Activated CD8-positive, alpha-beta memory T cell treated with anti-CD3 and anti-CD28 coated beads for 1 hour (primary cell): ENCODE measurements around the gene PHLDA1.
A peak's percentile ranks its signal among the peaks of the same experiment; 100 is the strongest.

ENCODE experiments used
- DNase-seq, 2 donors: peaks; one replicate each; pipeline ENCODE4 v3.0.0-alpha.2; 2020; ENCODE audit warnings: low read depth in 1 of 2; ENCODE audit errors: extremely low read depth in 1 of 2

PHLDA1 gene

DNA sequence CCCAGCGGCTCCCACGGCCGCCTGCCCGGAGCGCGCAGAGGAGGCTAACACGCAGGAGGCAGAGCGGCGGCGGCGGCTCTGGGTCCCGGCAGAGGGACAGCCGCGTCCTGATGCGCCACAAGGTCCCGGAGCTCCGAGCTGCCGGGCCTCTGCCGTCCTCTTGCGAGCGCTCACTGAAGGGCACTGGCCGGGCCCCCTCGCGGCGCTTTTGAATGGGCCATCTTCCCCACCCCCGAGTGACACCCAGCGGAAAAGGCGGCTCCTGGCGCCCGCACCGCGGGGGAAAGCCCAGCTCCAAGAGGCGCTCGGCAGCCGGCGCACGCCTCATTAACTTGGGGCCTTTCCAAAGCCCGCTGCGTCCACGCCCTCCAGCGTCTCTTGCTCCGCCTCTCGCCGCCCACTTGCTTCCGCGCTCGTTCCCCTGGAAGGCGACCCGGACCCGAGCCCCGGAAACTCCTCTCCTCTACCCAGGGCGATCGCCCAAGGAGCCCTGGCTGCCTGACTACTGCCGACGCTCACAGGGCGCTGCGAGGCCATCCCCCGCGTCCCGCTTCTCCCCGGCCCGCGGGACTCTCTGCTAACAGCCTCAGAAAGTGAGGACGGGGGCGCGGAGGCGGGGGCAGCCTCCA lies at the start of gene PHLDA1:
PHLDA1 (minus strand) TSS at position 363 of the 629 bp plus-strand sequence.
- peak; percentile 82 to 86 for DNase-seq

DNA sequence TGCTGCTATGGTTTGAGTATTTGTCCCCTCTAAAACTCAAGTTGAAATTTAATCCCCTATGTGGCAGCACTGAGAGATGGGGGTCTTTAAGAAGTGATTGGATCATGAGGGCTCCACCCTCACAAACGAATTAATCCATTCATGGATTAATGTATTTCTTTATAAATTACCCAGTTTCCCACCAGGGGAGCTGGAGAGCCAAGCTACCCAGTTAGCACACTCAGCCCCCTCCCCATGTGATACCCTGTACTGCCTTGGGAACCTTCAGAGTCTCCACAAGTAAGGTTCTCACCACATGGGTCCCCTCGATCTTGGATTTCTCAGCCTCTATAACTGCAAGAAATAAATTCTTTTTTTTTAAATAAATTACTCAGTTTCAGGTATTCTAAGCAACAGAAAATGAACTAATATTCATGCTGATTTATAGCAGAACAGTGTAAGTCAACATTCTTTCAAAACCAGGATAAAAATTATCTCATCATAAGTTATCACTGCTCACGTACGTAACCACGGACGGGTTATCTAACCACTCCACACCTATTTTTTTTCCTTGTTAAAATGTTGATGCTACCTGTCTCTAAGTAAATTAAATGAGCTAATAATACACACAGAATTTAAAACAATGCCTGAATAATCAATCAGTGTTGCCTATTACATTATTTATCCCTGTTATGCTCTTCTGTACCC lies 49.3 kb upstream of the PHLDA1 start:
- DNase-seq: no peak

DNA sequence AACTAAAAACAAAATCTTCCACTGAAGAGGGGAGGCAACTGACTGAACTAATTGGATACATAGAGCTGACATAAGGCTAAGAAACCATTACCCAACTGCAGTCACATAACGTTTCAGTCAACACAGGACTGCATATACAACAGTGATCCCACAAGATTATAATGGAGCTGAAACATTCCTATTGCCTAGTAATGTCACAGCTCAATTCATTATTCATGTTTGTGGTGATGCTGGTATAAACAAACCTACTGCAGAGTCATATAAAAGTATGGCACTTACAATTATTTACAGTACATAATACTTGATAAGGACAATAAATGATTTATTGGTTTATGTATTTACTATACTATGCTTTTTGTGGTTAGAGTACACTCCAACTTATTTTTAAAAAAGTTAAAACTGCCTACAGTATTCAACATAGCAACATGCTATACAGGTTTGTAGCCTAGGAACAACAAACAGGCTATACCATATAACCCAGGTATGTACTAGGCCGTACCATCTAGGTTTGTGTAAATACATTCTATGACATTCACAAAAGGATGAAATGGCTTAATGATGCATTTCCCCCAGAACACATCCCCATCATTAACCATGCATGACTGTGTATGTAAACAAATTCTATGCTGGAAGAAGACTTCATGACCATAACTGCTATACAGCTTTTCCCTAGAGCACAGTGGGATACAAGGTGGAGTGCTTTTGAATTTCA lies 48.6 kb upstream of the PHLDA1 start:
- DNase-seq: no peak

DNA sequence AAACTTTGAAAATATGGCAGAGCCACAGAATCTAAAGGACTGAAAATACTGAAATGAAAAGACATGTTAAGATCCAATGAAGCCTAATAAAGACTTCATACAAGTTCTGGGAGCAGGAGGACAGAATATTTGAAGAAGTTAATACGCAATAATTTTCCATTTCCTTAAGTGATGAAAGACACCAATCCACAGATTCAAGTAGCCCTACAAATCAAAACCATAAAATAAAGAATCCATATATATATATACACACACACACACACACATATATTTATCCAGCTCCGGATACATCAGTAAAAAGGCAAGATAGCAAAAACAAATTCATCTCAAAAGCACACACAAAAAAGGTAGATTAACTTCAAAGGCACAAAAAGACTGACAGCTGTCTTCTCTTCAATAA lies 47.2 kb upstream of the PHLDA1 start:
- DNase-seq: no peak

DNA sequence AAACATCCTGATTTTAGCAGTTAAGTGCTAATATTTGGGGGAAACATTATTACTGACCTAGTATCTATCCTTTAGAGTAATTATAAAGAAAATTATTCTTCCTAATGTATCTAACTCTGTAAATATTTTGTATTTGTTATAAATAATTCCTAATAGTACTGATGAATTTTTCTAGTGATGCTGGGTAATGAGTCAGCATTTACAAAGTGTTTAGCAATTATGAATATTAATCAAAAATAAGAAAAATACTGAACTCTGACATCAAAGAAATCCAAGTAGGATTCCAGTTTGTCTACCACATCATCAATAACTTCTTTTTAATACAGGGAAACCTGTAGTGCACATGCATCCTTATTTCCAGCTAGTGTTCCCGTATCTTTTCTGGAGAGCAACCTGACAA lies 43.9 kb upstream of the PHLDA1 start:
- no peak for DNase-seq

DNA sequence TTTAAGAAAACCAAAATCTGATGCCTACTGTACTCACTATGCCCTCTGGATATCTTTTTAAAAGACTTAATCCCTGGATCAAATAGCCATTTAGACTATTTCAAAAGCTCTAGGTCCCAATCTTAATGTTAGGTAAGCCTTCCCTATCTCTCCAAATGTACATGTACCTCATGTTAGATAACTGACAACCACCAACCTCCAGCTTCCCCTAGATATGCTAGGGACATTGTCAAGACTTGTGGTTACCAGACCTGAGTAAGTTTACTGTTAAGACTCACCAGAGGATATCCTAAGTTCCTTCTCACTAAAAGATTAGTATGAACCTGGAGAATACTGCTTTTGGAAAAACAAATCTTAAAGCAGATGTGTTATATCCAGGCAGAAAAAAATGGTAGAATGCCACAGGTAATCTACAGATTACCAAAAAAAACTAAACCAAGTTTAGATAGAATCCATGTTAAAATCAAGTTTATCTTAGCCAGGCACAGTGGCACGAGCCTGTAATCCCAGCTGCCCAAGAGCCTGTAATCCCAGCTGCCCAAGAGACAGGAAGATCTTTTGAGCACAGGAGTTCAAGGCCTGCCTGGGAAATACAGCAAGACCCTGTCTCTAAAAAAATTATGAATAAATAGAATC lies 43.2 kb upstream of the PHLDA1 start:
- DNase-seq: no peak

DNA sequence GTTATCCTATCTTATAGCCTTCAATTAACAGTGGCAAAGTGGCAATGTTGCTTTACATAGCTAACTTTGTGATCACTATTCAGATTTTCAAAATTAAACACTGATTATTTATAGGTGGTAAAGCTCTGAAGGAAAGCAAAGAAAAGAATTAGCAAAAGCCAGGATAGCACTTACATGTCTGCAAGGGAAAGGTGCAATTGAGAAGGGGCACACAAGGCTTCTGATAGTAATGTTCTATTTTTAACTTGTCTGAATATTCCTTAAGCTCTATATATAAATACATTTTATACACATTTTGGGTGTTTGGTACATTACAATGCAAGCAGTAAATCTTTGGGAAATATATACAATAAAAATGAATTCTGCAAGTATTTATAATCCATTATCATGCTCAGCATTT lies 42.0 kb upstream of the PHLDA1 start:
- DNase-seq: no peak

DNA sequence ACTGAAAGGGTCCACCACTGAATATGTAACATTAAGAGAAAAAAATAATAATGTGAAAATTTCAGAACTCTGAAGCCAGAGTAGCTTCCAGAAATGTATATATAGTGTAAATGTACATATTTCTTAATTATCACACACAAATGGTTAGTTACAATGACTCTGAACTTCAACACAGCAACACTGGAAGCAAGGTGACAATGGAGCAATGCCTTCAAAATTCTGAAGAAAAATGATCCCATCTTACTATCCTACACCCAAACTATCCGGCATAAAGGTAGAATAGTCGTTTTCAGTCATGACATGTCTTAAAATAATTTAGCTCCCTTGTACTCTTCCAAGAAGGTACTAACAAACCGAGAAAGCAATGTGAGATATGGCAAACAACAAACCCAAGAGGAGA lies 41.0 kb upstream of the PHLDA1 start:
- no peak for DNase-seq

DNA sequence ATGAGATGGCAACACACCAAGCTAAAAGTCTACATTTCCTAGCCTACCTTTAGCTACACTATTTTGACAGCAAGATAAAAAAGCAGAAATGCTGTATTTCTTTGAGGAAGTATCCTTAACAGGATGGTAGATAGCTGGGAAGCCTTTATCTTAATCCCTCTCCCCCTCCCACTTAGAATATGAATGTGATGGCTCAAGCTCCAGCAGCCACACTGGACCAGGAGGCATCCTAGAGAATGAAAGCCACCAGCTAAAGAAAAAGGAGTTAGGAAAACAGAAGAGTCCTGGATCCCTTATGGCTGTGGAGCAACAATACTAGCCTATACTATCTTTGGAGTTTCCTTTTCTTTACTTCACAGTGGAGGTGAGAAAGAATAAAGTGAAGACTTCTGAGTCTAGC lies 37.8 kb upstream of the PHLDA1 start:
- DNase-seq: no peak

DNA sequence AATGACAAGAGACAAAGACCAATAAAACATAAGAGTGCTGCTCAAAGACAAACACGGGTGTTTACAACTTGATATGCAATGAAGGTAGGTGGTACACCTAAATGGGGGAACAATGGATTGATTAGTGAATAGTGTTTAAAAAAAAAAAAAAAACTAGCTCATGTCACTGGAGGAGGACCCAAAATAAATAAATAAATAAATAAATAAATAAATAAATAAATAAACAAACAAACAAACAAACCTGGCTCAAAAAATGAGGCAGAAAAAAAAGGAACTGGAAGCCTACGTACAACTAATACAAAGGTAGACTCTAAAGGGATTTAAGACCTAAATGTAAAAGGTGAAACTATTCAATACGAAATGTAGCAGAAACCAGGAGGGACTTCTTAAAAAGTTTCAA lies 34.3 kb upstream of the PHLDA1 start:
- DNase-seq: no peak

DNA sequence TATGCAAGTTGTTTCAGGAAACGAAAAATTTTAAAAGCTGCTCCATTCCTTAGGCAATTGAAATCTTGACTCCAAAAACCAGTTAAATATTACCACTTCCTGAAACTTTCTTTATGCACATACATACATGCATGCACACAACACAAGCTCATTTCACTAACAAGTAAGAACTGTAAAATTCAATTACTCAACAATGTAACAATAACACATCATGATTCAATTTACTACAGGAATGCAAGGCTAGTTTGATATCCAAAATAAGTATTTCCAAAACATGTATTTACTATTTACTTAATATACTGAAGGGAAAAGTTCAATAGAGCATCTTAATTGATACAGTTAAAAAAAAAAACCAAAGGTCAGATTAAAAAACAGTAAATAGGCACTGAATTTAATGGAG lies 33.3 kb upstream of the PHLDA1 start:
- no peak for DNase-seq

DNA sequence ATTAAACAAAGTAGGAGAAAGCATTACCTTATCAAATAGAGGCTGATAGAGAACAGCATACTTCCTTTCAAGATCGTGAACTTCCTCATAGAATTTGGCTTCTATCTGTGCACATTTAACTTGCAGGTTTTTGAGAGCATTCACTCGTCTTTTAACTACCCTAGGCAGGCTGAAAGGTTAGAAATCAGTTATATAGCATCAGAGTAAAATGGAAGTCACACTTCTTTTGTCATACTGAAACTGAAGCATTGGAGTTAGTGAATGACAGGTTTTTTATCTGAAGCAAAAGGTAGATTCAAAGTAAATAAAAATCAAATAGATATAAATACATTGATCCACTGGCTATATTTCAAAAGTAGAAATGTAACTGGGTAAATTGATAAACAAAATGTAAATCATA lies 28.5 kb upstream of the PHLDA1 start:
- DNase-seq: no peak

DNA sequence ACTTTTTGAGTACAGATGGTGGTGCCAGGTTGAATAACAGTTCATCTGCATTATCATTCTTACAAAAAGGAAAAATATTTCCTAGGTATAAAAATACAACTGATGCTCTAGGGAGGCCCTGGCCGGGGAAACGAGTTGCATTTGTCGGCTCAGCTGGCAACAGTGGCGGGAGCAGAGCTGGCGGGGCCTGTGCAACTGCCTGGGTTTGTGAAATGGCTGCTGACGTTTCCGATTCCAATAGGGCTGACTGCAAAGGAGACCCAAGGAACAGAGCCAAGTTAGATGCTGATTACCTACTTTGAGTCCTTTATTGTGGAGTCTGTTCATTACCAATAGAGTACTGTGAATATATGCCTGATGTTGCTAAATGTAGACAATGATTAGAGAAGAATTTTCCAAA lies 25.8 kb upstream of the PHLDA1 start:
- no peak for DNase-seq

DNA sequence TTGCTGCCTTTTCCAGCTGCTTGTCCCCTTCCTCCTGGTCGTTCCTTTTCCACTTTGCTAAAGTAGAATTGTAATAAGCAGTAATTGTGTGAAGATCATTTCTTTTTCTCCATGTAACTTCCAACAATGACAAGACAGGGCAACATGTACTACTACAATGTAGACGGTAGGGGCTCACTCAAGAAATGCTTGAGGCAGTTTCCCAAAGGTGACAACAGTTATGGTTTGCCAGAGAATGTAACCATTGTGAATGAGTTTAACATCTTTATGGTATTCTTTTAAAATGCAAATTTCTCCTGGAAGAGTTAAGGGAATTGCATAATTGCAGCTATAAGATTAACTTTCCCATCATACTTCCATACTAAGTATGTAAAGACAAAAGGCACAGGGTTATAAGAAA lies 23.8 kb upstream of the PHLDA1 start:
- DNase-seq: no peak

DNA sequence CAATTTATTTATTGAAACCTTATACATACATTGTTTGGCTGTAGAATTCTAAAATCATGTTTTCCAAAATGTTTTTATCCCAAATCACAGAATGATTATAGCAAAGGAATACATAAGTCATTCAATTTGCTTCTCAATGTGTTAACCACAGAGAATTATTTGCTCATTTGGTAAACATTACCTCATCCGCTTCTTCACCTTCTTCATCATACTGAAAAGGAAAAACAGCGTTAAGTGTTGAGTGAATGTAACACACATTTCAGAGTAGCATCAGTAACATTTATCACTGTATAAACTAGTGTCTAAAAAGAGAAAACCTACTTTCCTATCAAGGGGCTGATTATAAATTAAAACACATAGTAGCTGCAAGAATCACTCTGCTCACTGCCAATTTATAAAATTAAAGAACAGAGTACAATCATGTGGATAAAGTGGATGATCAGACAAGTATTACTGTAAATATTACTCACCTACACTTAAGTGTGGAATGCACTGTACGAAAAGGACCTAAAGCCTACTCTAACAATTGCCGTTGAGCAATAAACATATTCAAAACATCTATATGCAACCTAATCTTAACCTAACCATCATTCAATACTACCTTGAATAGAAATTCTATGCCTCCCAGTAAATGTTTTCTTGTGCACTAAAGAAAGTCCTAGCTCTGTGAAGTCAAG lies 18.1 kb upstream of the PHLDA1 start:
- no peak for DNase-seq

DNA sequence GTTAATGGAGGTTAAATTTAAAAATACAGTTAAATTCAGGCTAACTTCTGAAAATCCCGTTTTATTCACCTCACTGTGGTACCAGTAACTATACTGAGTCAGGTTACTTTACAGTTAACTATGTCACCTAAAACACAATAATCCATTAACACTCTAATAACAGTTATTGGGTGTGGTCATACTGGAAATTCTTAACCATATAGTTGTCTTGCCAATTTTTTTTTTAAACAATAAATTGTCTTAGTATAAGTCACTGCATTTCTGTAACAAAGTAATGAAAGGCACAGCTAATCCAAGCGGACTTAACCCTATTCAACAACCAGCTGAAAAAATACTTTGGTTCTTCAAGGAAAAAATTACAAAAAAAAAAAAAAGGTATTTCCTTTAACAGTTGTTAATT lies 16.2 kb upstream of the PHLDA1 start:
- DNase-seq: no peak

DNA sequence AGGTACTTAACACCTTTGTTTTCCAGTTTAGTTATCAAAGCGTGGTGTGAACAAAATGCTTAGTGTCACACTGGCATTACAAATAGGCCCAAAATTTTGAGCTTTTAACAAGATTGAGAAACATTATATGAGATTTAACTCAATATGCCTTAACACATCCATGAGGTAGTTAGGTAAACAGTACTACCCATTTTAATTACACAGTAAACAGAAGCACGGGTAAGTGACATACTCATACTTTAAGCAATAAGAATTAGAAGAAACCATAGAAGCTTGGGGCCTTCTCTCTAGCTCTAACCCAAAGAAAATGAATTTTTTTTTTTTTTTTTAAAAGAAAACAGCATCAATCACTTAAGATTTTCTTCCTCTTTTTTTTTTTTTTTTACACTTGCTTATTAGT lies 15.5 kb upstream of the PHLDA1 start:
- DNase-seq: no peak

DNA sequence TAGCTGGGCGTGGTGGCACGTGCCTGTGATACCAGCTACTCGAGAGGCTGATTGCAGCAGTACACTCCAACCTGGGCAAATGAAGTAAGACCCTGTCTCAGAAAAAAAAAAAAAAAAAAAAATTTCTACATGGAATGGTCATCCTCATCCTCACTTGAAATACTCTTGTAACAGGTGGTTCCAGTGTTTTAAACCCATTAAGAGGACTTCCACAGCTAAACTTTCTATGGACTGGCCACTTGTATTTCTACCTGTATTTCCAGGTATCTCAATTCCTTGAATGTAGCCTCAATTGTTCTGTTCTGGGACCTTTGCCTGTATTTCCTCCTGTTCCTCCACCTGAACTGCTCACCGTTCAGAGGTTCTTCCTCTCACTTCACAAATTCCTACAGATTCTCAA lies 11.8 kb upstream of the PHLDA1 start:
- DNase-seq: no peak

DNA sequence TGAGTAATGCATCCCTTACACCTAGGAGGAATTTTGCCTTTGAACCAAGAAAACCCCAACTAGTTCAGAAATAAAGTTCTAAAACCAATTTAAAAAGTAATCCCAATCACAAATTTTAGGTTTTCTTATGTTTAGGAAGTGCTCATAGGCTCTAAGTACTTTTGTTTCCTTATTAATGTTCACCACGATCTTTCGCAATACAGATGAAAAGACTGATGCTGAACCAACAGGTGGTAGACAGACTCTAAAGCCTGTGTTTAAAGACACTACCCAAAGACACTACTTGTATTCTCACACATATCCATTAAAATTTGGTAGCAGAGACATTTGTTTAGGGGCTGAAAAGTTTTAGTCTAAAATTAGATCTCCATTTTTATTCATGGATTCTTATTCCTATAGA lies 10.6 kb upstream of the PHLDA1 start:
- no peak for DNase-seq

DNA sequence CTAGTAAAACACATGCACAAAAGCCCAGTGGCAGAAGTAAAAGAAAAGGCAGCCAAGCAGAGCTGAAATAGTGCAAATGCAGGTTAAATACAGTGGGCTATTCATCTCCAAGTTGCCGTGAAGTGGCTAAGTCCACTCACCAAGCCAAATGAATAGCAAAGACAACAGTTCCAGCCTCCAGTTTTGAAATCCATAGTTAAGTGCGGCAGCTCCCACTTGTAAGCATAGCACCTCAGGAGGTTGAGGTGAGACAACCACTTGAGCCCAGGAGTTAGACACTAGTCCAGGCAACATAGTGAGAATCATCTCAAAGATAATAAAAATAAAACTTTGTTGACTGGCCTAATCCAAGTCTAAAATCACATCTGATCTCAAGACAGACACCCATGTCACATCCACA lies 9.8 kb upstream of the PHLDA1 start:
- no peak for DNase-seq

DNA sequence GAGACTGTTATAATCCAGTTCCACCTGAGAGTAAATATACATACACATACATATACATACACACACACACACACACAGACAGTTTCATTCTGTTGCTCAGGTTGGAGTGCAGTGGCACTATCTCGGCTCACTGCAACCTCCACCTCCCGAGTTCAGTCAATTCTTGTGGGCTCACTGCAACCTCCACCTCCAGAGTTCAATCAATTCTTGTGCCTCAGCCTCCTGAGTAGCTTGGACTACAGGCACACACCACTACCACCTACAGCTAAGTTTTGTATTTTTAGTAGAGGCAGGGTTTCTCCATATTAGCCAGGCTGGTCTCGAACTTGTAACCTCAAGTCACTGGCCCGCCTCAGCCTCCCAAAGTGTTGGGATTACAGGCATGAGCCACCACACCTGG lies 8.9 kb upstream of the PHLDA1 start:
- no peak for DNase-seq
